Measurements from ENCODE around the gene NFIA.

Gene NFIA

DNA sequence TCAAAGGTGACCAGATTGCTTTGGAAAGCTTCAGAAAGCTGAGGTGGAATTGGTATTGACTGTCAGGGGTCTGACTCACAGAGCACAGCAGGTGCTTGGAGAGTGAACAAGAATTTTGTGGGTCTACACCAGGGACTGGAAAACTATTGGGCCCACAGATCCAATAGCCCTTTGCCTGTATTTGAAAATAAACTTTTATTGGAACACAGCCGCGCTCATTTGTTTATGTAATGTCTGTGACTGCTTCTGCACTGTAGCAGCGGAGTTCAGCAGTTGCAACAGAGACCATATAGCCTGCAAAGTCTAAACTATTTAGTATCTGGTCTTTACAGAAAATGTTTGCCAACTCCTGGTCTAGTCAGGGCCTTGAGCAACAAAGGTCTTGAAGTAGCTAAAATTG lies 315.6 kb downstream of the NFIA start:
- no peak for DNase-seq (ENCODE audit: low spot score)

DNA sequence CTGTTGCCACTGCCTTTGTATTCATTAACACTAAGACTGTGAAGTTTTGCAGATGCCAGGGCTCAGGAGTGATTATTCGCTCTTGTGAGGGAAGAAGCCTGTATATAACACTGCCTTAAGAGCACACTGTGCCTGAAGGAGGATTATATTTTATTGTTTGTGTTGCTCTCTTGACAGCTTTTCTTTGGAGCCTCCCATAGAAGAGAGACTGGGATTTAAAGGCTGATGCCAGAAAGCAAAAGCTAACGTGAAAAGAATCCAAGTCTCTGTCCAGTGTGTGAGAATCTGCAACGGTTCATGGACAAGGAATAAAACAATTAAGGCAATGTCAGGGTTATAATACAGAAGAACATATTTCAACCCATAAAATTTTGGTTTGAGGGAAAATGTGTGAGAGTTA lies 316.8 kb downstream of the NFIA start:
- no peak for DNase-seq (ENCODE audit: low spot score)

DNA sequence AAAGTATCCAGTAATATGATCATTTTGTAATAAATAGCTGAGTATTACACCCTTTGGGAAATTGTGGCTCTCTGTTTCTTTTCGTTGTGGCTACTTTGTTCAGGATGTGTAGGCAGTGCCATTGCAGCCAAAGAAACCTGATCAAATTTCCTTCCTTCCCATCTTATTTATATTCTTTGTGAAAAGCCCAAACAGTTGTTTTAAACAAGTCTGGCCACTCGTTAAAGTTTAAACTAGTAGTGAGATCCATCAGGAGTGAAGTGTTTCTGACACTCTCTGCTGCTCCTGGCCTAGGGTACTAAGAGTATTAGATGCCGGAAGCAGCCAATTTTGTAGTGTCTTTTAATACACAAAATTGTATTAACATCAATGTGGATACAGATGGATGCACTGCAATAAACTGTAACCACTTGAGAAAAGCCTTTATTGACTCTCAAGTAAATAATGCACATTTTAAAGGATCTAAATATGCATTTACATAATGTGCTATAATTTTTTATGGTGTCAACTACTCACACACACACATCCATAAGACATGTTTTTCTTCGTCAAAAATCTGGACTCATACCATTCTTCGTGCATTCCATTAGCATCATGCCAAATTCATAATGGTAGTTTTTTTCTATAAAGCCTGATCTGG lies 317.9 kb downstream of the NFIA start:
- DNase-seq (ENCODE audit: low spot score), result no peak

DNA sequence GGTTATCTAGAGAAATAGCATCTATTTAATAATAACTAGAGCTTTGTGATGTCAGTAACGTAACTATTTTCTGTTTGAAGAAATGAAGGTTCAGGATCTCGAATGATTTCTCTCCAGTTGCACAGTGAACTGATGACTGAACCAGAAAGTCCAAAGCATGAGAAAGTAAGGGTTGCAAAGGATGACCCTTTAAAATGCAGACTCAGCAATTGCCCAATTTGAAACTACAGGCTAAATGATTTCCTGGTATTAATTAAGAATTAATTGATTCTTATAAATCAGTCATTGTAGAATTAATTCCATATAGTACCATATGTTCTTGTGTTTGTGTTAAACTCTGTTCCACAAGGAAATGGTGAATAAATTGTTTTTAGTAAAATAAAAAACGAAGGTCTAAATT lies 318.6 kb downstream of the NFIA start:
- no peak for DNase-seq (ENCODE audit: low spot score)

DNA sequence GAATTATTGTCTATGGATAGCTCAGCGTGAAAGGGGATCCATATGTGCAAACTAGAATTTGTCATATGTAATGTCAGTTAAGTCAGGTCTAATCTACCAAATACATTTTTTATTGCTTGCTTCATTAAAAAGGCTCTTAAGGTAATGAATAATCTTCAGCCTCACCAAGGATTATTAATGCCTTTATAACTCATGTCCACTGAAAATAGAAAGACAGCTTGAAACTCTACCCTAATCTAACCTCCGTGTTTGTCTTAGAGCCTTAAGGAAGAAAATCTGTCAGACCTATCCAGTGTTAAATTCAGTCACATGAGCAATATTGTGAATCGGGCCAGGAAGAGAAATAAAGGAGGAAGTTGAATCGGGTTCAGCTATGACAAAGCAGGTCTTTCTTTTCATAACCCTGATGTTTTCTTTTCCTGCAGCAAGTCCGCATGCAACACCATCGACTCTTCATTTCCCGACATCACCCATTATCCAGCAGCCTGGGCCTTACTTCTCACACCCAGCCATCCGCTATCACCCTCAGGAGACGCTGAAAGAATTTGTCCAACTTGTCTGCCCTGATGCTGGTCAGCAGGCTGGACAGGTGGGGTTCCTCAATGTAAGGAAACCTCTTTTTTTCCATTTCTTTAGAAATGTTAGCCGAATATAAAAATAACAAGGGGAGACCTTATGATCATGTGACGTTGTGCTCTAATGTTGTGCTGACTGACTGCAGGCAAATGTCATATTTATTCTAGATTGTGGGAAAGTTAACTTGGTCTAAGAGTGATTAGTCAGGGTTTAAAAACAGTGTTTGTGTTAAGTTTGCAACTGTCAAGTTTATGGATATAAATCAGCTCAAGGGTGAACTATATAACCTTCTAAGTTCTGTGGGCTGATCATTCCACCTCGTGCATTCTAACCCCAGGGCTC lies 321.6 kb downstream of the NFIA start:
- DNase-seq (ENCODE audit: low spot score), result no peak

DNA sequence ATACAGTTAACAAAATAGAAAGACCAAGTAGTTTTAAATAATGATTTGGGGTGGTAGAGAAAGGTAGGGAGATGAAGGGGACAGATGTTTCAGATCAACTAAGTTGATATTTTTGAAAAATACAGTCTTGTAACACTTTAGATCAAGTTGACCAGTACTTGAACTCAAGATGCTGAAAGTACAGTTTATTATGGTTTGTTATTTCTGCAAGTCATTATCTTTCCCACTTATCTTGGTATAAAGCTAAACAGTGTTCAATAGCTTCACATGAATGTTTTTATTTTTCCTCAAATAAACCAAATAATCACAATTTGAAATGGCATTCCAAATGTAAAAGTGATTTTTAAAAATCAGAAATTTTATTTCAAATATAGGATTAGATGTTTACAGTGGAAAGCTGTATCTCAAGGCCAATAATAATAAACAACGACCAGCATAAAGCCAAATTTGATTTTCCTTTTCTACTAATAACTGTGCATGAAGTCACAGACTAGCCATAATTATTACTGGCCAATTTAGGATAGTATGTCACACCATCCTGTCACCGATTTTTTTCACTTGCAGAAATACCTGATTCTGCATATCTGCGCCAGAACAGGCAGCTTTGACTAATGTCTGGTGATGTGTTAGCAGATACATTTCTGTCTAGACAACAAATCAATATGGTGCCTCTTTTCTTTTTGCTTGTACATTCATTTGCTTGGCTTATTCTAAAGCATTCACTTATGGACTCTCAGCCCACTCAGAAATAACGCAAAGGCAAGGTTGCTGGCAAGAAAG lies 322.4 kb downstream of the NFIA start:
- no peak for DNase-seq (ENCODE audit: low spot score)

DNA sequence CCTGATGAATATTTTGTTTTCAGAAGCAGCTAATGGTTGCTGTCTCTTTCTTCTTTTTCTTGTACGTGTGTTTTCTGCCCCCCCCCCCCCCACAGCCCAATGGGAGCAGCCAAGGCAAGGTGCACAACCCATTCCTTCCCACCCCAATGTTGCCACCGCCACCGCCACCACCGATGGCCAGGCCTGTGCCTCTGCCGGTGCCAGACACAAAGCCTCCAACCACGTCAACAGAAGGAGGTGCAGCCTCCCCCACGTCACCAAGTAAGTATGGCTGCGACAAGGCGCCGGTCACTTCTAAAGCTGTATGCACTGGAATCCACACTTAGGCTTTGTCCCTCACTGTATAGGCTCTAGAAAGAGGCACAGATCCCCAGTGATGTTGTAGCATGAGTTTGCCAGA lies 324.1 kb downstream of the NFIA start:
- DNase-seq (ENCODE audit: low spot score), result no peak

DNA sequence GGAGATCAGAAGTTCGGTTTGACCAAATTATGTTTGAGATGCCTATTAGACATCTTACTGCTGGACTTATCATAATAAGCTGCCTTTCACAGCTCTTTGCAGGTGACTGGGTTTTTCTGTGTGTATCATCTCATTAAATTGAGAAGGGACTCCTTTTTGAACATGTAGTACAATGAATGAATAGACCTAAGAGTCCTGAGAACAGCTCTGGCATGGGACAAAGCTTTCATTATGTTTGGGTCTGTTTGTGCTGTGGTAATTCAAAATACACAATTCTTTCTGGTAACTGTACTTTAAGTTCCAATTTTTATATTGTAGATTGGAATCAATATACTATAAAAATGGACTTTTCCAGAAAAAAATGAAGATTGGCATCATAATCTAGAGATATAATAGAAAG lies 330.2 kb downstream of the NFIA start:
- no peak for DNase-seq (ENCODE audit: low spot score)

DNA sequence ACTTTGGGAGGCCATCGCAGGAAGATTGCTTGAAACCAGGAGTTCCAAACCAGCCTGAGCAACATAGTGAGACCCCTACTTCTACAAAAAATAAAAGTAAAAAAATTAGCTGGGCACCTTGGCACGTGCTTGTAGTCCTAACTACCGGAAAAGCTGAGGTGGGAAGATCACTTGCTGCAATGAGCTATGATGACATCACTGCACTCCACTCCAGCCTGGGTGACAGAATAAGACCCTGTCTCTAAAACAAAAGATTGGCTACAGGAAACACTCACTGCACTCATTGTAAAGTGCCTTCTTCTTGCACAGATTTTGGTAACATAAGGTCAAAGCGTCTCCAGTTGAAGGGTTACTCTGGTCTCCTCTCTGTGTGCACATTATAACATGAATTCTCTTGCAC lies 336.8 kb downstream of the NFIA start:
- DNase-seq (ENCODE audit: low spot score), result no peak

DNA sequence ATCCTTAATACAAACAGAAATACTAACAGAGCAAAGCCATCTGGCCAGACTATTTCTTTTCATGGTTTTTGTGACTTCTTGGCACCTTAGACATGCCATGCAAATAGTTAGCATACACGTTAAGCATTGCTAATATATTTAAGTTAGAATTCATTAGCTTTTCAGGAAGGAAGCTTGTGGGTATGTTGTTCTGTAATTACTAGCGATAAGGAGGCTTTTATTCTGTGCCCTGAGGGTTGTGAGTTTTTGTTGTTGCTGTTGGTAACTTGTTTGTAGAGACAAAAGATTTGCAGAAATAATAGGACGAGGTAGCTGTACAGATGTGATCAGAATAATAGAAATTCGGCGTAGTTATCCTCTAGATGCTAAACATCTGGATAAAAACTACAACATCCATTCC lies 337.3 kb downstream of the NFIA start:
- no peak for DNase-seq (ENCODE audit: low spot score)

DNA sequence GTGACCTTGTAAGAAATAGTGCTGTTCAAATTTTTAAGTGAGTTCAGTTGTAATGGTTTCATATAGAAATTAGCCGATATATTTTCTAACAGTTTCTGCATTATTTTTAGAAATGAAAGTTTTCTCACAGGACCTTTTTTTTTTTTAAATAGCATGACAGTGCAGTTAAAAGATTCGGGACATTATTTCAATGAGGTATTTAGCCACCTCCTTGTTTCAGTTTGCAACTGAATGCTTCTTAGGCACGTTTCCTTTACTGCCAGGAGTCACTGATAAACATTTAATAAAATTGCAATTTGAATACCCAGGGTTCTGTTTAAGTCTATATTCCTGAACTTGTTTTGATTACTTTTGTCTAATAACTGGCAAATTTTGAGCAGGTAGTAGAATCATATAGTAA lies 337.9 kb downstream of the NFIA start:
- DNase-seq (ENCODE audit: low spot score), result no peak

DNA sequence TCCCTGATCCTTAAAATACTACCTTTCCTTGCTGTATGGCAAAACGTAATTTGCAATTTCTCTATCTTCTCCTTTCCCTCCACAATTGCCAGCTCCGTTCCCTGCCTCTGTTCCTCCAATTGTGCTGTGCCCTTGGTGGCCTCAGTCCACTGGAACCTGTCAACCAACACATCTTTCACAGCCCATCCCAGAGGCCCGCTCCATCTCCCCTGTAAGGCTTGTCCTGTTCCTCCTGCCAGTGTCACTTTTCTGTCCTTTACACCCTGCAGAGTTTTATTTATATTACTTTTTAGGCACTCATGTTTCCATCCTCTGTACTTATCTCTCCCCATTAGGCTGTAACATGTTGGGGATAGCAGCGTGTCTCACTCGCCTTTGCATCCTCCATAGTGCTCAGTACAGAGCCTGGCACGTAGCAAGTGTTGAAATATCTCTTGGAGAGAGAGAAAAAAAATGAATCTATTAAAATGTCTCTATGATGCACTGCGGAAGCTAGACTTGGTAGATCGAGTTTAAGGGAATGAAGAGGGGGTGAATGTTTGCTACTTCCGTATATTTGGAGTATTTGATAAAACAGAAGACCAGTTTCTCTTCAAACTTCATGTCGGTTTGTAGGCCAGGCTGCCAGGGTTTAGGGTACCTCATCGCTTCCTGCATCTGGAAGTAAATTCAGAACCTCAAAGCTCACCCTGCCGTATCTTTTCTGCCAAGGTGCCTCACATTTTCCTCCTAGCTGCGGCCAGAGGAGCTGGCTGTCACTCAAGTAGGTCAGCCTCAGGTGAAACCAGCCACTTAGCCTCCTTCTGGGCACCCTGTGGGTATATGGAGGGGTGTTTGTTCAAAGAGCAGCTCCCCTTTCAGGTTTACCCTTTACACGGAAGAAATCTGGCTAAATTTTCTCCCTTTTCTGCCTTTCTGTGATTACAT lies 338.8 kb downstream of the NFIA start:
- no peak for DNase-seq (ENCODE audit: low spot score)

DNA sequence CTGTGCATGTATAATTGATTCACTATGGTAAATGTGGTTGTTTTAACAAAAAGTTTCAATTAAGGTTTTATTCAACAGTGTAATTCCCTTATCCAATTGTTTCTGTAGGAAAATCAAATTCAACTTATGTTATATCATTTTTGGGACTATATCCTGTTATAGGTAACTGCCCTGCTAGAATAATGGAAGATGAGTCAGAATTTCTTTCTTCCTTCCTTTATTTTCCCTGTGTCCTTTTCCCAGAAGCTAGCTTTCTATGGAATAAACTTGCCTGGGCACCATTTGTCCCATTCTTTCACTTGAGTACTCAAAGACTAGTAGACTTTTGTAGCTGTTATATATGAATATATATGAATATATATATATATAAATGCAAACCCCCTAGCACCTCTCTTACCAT lies 341.3 kb downstream of the NFIA start:
- DNase-seq (ENCODE audit: low spot score), result no peak

DNA sequence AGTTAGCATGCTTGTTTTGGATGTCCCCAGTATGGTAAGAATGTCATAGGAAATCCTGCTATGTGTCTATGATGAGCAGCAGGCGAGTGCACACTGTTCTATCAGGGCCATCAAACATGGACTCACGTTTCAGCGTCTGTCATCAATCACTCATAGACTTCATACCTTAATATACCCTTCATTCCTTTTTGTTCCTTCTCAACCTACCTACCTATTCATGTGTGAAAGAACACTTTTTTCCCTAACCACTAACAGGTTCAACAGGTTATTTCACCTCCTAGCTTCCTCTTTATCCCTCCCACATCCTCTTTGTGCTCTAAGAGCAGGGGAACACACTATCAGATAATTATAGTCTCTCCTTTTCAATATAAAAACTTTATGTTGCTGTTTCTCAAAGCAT lies 342.0 kb downstream of the NFIA start:
- DNase-seq (ENCODE audit: low spot score), result no peak

DNA sequence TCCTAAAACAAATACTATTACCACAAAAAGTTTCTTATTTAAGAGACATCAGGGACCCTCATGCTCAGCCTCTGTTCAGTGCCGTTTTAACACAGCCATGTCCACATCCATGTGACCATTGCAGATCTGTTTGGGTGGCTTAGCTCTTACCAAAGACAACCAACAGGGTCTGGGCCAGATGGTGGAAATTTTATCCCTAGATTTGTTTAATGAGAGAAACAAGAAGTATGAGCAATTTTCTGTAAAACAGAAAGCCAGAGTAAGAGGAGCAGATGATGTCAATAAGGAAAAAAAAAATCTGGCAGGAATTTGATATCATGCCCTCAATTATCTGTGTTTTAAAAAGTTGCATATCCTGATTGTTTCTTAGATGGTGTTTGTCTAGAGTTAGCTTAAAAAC lies 342.7 kb downstream of the NFIA start:
- no peak for DNase-seq (ENCODE audit: low spot score)

DNA sequence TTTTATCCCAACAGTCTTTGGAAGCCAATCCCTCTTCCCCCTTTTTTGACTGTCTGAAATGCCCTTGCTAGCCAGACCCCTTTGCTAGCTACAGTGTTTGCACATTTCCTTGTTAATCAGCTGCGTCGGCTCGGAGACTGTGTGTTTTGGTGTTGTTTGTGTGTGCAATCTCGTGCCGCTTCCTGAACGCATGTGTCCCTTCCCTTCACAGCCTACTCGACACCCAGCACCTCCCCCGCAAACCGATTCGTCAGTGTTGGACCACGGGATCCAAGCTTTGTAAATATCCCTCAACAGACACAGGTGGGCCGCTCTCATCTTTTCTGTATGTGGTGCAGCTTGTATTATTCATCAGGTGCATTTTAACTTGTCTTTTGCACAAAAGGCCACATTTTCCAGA lies 343.9 kb downstream of the NFIA start:
- no peak for DNase-seq (ENCODE audit: low spot score)

DNA sequence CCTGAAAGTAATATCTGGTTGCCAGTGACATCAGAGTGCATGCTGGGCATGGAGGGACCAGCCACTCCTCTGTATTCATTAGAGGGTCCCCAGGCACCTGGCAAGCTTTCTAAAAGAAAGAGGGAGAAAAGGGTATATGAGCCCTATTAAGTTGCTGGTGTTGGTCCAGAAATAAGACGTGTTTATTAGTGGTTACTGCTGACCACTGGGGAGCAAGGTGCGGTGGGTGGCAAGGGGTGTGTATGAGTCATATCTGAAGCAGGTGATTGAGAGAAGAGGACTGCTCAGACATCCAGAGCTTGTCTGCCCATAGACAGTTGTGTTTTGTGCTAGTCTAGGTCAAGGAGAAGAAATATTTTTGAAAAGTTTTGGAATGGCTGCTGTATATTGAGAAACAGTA lies 344.5 kb downstream of the NFIA start:
- no peak for DNase-seq (ENCODE audit: low spot score)

DNA sequence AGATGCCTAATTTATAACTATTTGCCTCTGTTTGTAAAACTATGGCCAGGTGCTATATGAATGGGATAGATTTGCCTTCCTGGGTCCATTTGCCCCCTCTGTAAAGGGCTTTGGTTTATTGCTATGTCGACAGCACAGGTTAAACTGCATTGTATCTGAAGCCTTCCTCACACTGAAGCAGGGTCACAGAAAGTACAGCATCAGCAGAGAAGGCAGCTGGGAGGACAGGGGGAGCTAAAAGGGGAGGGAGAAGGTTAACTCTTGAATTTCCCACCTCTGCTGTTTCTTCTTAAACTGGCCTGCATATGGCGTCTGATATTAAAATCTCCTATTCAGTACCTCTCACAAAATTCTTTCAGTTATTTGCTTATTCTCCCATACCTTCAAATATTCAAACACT lies 345.1 kb downstream of the NFIA start:
- no peak for DNase-seq (ENCODE audit: low spot score)

DNA sequence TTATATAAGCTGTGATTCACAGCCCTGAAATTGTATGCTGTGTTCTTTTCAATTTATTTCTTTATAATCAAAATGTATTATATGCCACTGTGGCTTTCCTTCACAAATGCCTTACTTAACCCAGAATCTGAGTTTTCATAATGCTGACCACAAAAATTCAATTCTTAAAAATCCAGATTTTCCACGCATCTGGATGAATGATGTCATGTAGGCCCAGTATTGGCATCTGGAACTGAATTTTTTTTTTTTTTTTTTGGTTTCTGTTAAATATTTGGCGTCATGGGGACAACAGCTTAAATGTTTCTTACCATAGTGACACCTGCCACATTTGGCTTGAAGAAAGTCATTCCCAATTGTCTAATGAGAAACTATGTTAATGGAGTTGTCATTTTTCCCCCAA lies 345.8 kb downstream of the NFIA start:
- DNase-seq (ENCODE audit: low spot score), result no peak

DNA sequence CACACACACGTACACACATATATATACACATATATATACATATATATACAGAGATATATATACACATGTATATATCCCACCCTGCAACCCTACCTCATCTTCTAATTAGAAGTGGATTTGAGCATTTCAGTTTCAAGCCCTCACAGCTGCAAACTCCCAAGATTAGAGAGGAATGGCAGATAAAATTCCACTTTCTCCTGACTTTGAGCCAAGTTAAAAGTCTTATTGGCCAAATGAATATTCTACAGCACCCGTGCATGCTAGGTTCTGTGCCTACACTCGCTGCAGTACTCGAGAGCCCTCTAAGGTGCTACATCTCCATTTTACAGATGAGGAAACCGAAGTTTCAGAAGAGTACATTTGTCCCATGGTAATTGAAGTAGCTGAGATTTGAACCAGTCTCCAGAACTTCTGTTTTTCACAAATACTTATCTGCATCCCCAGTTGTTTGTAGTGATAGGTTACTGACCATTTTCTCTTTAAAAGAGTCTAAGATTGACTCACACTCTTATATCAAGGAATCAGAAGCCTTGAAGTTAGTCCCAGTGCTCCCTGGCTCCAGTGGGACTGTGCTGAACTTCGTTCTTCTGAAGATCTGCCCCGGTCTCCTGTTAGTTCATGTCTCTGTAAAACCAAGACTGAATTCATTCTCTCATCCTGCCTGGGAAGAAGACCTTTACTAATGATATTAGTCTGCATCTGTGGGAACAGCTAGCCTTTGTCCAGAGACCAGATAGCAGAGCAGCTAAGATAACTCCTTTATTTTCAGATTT lies 350.4 kb downstream of the NFIA start:
- no peak for DNase-seq (ENCODE audit: low spot score)

DNA sequence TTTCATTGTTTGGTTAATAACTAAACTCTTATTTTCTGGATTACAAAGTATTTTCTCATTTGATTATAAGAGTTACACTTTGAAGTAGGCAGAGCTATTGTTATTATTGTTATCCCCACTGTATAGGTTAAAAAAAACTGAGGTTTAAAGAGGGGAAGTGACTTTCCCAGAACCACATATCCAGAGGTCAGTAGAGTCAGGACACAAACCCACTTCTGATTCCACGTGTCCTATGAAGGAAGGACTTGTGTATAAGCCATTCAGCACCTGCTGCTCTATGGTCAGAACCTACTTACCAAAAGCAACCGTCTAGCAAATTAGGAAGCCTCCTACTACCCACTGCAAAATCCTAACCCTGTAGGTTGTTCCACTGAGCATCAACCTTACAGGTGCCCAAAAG lies 351.3 kb downstream of the NFIA start:
- no peak for DNase-seq (ENCODE audit: low spot score)

Data from CD4-positive, alpha-beta T cell treated with Interleukin-2 at 100 ng/mL for 4 hours (primary cell).